ENCODE data around the gene IER3.
A peak's percentile ranks its signal among the peaks of the same experiment; 100 is the strongest.
"Not testable (repeated sequence)": the region's sequence is repeated elsewhere in the genome, so short reads cannot be mapped to it uniquely, and the experiment has no call there.

IER3 gene

DNA sequence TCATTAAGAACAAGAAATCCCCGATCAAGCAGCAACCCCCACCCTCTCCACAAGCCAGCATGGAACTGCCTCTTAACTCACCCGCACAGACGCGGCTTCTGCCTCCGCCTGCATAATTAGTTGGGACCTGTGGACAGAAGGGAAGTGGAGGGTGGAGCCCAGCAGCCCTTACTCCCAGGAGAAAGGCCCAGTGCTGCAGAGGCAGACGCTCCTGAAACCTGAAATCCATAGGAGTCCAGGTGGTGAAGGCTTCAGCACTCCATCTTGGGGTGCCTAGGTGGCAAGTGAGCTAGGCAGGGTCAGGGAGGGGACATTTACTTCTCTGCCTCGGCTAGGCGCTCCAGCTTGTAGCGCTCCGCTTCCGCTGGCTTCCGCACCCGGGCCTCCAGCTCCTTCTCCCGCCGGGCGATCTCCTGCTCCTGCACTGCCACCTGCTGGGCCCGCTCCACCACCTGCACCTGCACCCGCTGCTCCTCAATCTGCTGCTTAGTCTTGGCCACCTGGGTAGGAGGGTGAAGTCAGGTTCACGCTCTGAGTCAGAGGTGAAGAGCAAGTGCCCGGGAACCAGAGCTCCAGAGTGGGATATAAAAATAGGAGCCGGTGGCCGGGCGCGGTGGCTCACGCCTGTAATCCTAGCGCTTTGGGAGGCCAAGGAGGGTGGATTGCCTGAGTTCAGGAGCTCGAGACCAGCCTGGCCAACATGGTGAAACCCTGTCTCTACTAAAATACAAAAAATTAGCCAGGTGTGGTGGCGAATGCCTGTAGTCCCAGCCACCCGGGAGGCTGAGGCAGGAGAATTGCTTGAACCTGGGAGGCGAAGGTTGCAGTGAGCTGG lies 13.5 kb downstream of the IER3 start:
- Histone ChIP-seq H3K36me3 (ENCODE audit: control insufficient read depth, insufficient read depth, low read length) (peaks cover 70% of the 10 kb centered on the region), H3K27ac (ENCODE audit: low read depth, low read length, severe bottlenecking) (no peak overlapping the region)
- 70% methylated on average over 22 to 25 of the region's 30 CpGs for WGBS, 2 experiments (ENCODE audit: insufficient coverage in 2 of 2)

DNA sequence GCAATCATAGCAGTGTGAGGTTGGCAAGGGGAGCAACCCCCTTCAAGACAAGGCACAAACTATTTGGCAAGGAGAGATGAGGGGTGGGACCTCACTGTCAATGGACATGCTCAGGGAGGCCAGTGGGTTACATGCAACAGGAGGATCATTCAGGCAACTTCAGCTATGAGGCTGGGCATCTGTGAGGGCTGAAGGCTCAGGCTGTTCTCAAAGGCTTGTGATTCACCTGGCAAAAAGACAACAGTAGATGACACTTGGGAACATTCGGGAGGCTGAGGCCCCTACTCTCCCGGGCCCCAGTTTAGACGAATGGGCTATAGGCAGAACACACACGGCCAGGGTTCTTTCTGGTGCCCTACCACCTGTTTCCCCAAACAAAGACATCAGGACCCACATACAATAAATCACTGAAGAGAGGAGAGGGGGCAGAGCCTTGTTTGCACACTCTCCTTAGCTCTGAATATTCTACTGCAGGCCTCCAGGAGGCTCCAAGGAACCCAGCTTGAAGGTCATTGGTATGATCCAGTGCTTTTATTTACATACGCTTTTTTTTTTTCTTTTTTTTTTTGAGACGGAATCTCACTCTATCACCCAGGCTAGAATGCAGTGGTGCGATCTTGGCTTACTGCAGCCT lies 16.3 kb downstream of the IER3 start:
- H3K27ac ChIP-seq (ENCODE audit: low read depth, low read length, severe bottlenecking): peak overlapping the region; percentile 8
- WGBS, 2 experiments (ENCODE audit: insufficient coverage in 2 of 2): 88 to 100% methylated on average over 2 to 3 of the region's 7 CpGs
- no peak overlapping the region for H3K4me3 ChIP-seq (ENCODE audit: extremely low read depth, insufficient read depth, low read length, poor library complexity, severe bottlenecking)
- H3K36me3 ChIP-seq (ENCODE audit: control insufficient read depth, insufficient read depth, low read length): peaks cover 70% of the 10 kb centered on the region
- H3K4me1 ChIP-seq (ENCODE audit: control insufficient read depth, insufficient read depth, low read length, poor library complexity, severe bottlenecking): peaks cover 25% of the 10 kb centered on the region
- H3K9me3 ChIP-seq (ENCODE audit: control insufficient read depth, low read length): no peaks in the 10 kb centered on the region

More for the DNA sequence above, 13.5 kb downstream of the IER3 start:
- no peak overlapping the region for H3K4me3 ChIP-seq (ENCODE audit: extremely low read depth, insufficient read depth, low read length, poor library complexity, severe bottlenecking)
- H3K4me1 ChIP-seq (ENCODE audit: control insufficient read depth, insufficient read depth, low read length, poor library complexity, severe bottlenecking): peaks cover 3% of the 10 kb centered on the region
- no peaks in the 10 kb centered on the region for H3K9me3 ChIP-seq (ENCODE audit: control insufficient read depth, low read length)

DNA sequence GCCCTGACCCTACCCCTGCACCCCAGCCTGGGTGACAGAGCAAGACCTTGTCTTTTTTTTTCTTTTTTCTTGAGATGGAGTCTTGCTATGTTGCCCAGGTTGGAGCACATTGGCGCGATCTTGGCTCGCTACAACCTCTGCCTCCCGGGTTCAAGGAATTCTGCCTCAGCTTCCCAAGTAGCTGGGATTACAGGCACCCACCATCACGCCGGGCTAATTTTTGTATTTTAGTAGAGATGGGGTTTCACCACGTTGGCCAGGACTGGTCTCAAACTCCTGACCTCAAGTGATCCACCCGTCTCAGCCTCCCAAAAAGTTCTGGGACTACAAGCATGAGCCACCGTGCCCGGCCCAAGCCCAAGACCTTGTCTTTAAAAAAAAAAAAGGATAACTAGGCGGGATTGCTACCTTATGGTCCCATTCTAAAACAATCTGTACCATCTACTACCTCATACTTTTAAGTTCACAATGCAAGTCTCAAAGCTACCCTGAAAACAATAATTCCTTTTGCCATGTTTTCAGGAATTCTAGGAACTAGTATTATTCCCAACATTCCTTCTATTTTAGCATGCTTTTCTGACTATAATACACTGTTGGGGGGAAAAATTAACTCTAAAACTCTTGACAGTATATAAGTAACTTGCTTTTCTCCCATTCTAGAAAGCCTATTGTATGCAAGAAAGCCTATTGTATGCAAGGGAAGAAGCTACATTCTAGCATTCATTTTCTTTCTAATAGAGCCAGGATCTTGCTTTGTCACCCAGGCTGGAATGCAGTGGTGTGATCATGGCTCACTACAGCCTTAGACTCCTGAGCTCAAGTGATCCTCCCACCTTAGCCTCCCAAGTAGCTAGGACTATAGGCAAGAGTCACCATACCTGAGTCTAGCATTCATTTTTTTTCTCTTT lies 17.6 kb downstream of the IER3 start:
- Histone ChIP-seq H3K36me3 (ENCODE audit: control insufficient read depth, insufficient read depth, low read length) (peaks cover 72% of the 10 kb centered on the region), H3K9me3 (ENCODE audit: control insufficient read depth, low read length) (no peaks in the 10 kb centered on the region), H3K4me3 (ENCODE audit: extremely low read depth, insufficient read depth, low read length, poor library complexity, severe bottlenecking) (no peak overlapping the region), H3K4me1 (ENCODE audit: control insufficient read depth, insufficient read depth, low read length, poor library complexity, severe bottlenecking) (peaks cover 29% of the 10 kb centered on the region), H3K27ac (ENCODE audit: low read depth, low read length, severe bottlenecking) (peak overlapping the region; percentile 51)
- WGBS, 2 experiments (ENCODE audit: insufficient coverage in 2 of 2): 93 to 95% methylated on average over 8 to 9 of the region's 11 CpGs

DNA sequence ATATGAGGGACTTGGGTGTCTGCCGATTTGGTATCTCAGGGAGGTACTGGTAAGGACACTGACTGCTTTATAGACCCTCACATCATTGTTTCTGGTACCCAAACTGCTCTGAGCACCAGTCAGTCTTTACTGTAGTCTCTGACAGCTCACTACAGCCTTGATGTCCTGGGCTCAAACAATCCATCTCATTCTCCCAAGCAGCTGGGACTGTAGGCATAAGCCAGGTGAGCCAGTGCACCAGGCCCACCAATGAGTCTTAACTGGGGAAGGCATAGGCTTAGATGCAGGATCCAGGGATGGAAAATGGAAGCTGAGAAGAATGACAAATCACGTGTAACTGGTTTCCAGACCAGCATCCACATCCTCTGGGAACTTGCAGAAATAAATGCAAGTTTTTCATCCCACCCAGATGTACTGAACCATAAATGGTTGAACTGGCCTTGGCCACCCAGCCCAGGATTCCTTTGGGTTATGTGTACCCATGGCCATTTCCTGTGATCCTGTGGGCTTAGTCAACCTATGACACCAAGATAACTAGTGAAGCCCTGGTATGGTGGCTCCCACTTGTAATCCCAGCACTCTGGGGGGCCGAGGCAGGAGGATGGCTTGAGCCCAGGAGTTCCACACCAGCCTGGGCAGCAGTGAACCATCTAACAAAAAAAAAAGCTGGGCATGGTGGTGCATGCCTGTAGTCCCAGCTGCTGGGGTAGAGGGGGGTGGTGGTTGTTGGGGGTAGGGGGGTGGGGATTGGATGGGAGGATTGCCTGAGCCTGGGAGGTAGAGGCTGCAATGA lies 18.4 kb downstream of the IER3 start:
- no peaks in the 10 kb centered on the region for H3K9me3 ChIP-seq (ENCODE audit: control insufficient read depth, low read length)
- H3K36me3 ChIP-seq (ENCODE audit: control insufficient read depth, insufficient read depth, low read length): peaks cover 73% of the 10 kb centered on the region
- WGBS, 2 experiments (ENCODE audit: insufficient coverage in 2 of 2): 83 to 86% methylated on average over 2 to 3 of the region's 3 CpGs
- no peak overlapping the region for H3K4me3 ChIP-seq (ENCODE audit: extremely low read depth, insufficient read depth, low read length, poor library complexity, severe bottlenecking)
- peak overlapping the region; percentile 29 for H3K27ac ChIP-seq (ENCODE audit: low read depth, low read length, severe bottlenecking)
- H3K4me1 ChIP-seq (ENCODE audit: control insufficient read depth, insufficient read depth, low read length, poor library complexity, severe bottlenecking): peaks cover 29% of the 10 kb centered on the region

DNA sequence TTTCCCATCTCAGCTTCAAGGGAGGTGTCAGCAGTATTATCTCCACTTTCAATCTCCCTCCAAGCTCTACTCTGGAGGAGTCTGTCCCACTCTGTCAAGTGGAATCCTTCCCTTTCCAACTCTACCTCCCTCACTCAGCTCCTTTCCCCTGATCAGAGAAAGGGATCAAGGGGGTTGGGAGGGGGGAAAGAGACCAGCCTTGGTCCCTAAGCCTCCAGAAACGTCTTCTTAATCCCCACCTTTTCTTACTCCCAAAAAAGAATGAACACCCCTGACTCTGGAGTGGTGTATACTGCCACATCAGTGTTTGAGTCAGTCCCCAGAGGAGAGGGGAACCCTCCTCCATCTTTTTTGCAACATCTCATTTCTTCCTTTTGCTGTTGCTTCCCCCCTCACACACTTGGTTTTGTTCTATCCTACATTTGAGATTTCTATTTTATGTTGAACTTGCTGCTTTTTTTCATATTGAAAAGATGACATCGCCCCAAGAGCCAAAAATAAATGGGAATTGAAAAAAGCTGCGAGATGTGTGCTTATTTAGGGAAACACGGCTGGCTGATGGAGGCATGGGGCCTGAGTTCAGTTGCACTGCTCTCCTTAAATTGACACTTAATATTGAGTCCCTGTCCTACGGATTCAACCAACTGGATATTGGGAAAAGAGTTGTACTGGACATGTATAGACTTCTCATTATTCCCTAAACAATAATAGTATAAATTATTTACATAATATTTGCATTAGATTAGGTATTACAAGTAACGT lies 19.3 kb downstream of the IER3 start:
- 89 to 100% methylated on average over 2 to 3 of the region's 6 CpGs for WGBS, 2 experiments (ENCODE audit: insufficient coverage in 2 of 2)
- Histone ChIP-seq H3K9me3 (ENCODE audit: control insufficient read depth, low read length) (no peaks in the 10 kb centered on the region), H3K36me3 (ENCODE audit: control insufficient read depth, insufficient read depth, low read length) (peaks cover 71% of the 10 kb centered on the region), H3K27ac (ENCODE audit: low read depth, low read length, severe bottlenecking) (no peak overlapping the region), H3K4me1 (ENCODE audit: control insufficient read depth, insufficient read depth, low read length, poor library complexity, severe bottlenecking) (peaks cover 26% of the 10 kb centered on the region), H3K4me3 (ENCODE audit: extremely low read depth, insufficient read depth, low read length, poor library complexity, severe bottlenecking) (peak overlapping the region; percentile 12)

DNA sequence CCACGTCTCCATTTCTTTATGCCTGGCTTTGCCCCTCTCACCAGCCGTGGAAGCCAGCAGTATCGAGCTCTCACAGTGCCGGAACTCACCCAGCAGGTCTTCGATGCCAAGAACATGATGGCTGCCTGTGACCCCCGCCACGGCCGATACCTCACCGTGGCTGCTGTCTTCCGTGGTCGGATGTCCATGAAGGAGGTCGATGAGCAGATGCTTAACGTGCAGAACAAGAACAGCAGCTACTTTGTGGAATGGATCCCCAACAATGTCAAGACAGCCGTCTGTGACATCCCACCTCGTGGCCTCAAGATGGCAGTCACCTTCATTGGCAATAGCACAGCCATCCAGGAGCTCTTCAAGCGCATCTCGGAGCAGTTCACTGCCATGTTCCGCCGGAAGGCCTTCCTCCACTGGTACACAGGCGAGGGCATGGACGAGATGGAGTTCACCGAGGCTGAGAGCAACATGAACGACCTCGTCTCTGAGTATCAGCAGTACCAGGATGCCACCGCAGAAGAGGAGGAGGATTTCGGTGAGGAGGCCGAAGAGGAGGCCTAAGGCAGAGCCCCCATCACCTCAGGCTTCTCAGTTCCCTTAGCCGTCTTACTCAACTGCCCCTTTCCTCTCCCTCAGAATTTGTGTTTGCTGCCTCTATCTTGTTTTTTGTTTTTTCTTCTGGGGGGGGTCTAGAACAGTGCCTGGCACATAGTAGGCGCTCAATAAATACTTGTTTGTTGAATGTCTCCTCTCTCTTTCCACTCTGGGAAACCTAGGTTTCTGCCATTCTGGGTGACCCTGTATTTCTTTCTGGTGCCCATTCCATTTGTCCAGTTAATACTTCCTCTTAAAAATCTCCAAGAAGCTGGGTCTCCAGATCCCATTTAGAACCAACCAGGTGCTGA lies 20.3 kb downstream of the IER3 start:
- peak overlapping the region; percentile 2 for H3K4me3 ChIP-seq (ENCODE audit: extremely low read depth, insufficient read depth, low read length, poor library complexity, severe bottlenecking)
- peaks cover 61% of the 10 kb centered on the region for H3K36me3 ChIP-seq (ENCODE audit: control insufficient read depth, insufficient read depth, low read length)
- peaks cover 29% of the 10 kb centered on the region for H3K4me1 ChIP-seq (ENCODE audit: control insufficient read depth, insufficient read depth, low read length, poor library complexity, severe bottlenecking)
- WGBS, 2 experiments (ENCODE audit: insufficient coverage in 2 of 2): 92 to 94% methylated on average over 18 to 26 of the region's 29 CpGs
- peak overlapping the region; percentile 8 for H3K27ac ChIP-seq (ENCODE audit: low read depth, low read length, severe bottlenecking)
- H3K9me3 ChIP-seq (ENCODE audit: control insufficient read depth, low read length): not testable (repeated sequence)

DNA sequence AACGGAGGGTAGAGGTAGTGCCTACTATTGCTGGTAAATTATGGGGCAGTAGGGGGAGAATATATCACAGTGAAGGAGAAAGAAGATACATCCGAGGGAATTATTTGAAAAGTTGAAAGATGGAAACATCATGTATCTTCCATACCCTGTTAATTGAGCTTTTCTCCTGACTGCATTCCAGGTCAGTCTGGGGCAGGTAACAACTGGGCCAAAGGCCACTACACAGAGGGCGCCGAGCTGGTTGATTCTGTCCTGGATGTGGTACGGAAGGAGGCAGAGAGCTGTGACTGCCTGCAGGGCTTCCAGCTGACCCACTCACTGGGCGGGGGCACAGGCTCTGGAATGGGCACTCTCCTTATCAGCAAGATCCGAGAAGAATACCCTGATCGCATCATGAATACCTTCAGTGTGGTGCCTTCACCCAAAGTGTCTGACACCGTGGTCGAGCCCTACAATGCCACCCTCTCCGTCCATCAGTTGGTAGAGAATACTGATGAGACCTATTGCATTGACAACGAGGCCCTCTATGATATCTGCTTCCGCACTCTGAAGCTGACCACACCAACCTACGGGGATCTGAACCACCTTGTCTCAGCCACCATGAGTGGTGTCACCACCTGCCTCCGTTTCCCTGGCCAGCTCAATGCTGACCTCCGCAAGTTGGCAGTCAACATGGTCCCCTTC lies 21.0 kb downstream of the IER3 start:
- WGBS, 2 experiments (ENCODE audit: insufficient coverage in 2 of 2): 92% methylated on average over 13 to 16 of the region's 16 CpGs
- Histone ChIP-seq H3K4me3 (ENCODE audit: extremely low read depth, insufficient read depth, low read length, poor library complexity, severe bottlenecking) (peak overlapping the region; percentile 93), H3K27ac (ENCODE audit: low read depth, low read length, severe bottlenecking) (peak overlapping the region; percentile 6), H3K36me3 (ENCODE audit: control insufficient read depth, insufficient read depth, low read length) (peaks cover 56% of the 10 kb centered on the region), H3K4me1 (ENCODE audit: control insufficient read depth, insufficient read depth, low read length, poor library complexity, severe bottlenecking) (peaks cover 34% of the 10 kb centered on the region)
- not testable (repeated sequence) for H3K9me3 ChIP-seq (ENCODE audit: control insufficient read depth, low read length)

DNA sequence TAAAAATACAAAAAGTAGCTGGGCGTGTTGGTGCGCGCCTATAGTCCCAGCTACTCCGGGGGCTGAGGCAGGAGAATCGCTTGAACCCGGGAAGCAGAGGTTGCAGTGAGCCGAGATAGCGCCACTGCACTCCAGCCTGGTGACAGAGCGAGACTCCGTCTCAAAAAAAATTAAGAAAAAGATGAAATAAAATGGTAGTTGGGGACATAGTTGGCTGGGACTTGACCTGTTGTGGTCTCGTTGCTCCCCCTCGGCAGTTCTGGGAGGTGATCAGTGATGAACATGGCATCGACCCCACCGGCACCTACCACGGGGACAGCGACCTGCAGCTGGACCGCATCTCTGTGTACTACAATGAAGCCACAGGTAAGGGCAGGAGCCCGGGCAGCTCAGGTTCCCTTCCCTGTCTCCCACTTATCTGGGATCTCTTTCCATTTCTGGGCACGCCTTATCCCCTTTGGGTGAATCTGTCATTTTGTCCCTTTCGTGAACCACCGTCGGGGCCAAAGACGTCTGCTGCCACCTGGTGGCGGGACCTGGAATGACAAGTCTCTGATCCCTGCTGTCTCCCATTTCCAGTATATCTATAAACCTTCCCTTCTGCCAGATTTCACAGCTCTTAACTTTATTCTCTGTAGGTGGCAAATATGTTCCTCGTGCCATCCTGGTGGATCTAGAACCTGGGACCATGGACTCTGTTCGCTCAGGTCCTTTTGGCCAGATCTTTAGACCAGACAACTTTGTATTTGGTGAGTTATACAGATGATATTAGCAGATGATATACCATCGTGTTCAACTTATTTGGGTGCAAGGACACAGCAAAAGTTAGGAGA lies 21.9 kb downstream of the IER3 start:
- Histone ChIP-seq H3K36me3 (ENCODE audit: control insufficient read depth, insufficient read depth, low read length) (peaks cover 53% of the 10 kb centered on the region), H3K4me3 (ENCODE audit: extremely low read depth, insufficient read depth, low read length, poor library complexity, severe bottlenecking) (peak overlapping the region; percentile 93), H3K4me1 (ENCODE audit: control insufficient read depth, insufficient read depth, low read length, poor library complexity, severe bottlenecking) (peaks cover 34% of the 10 kb centered on the region), H3K9me3 (ENCODE audit: control insufficient read depth, low read length) (no peaks in the 10 kb centered on the region), H3K27ac (ENCODE audit: low read depth, low read length, severe bottlenecking) (peak overlapping the region; percentile 84)
- WGBS, 2 experiments (ENCODE audit: insufficient coverage in 2 of 2): 14 to 18% methylated on average over 24 to 27 of the region's 27 CpGs

Measured in mesodermal cell (in vitro differentiated cells).